Neural cell (in vitro differentiated cells): Measurements from ENCODE around the gene PPP2R5A. TPM values are rescaled to one million over a fixed set of nuclear protein-coding genes. Genes with fewer than 3 reads are reported as not detected.

Source experiments
- H2AFZ ChIP-seq: fragments of 200-600, 300-800 bp; sonication (generic), shearing (Covaris generic); 2 replicates; pipeline ENCODE4 v1.6.0; 2014; ENCODE audit warnings: low read depth, mild to moderate bottlenecking, antibody characterized with exemption, low read length, moderate library complexity
- H3F3A ChIP-seq: fragments of 200-600 bp; shearing (Covaris generic); 2 replicates; pipeline ENCODE4 v1.6.1; 2016; ENCODE audit warnings: mild to moderate bottlenecking, moderate library complexity, mixed read lengths, antibody characterized with exemption, low read length; ENCODE audit not compliant: insufficient read depth, poor library complexity, severe bottlenecking
- H3K27ac ChIP-seq: fragments of 200-600, 300-800 bp; sonication (generic), shearing (Covaris generic); 2 replicates; pipeline ENCODE4 v1.5.1; 2014; ENCODE audit warnings: mild to moderate bottlenecking, low read length, moderate library complexity
- H3K27me3 ChIP-seq: fragments of 300-800, 200-600 bp; sonication (generic), shearing (Covaris generic); 2 replicates; pipeline ENCODE4 v1.6.0; 2014; ENCODE audit warnings: mild to moderate bottlenecking, low read depth, low read length, moderate library complexity; ENCODE audit not compliant: insufficient read depth
- H3K36me3 ChIP-seq: fragments of 300-800, 200-600 bp; sonication (generic), shearing (Covaris generic); 2 replicates; pipeline ENCODE4 v1.5.1; 2014; ENCODE audit warnings: mild to moderate bottlenecking, antibody characterized with exemption, low read length, moderate library complexity; ENCODE audit not compliant: insufficient read depth
- H3K4me2 ChIP-seq: fragments of 300-800, 200-600 bp; sonication (generic), shearing (Covaris generic); 2 replicates; pipeline ENCODE4 v1.6.0; 2014; ENCODE audit warnings: mild to moderate bottlenecking, low read length
- H3K4me3 ChIP-seq: fragments of 300-800, 200-600 bp; sonication (generic), shearing (Covaris generic); 2 replicates; pipeline ENCODE4 v1.5.1; 2014; ENCODE audit warnings: mild to moderate bottlenecking, low read length, moderate library complexity
- H3K79me2 ChIP-seq: fragments of 200-600 bp; shearing (Covaris generic); replicated peaks from 2 replicates; pipeline ENCODE4 v1.6.0; 2014; ENCODE audit warnings: mild to moderate bottlenecking, low read length, moderate library complexity; ENCODE audit not compliant: insufficient read depth
- H3K9ac ChIP-seq: fragments of 300-800, 200-600 bp; sonication (generic), shearing (Covaris generic); 2 replicates; pipeline ENCODE4 v1.6.1; 2016; ENCODE audit warnings: mild to moderate bottlenecking, low read length, mixed read lengths
- H3K9me2 ChIP-seq: fragments of 200-600 bp; shearing (Covaris generic); 2 replicates; pipeline ENCODE4 v1.6.1; 2016; ENCODE audit warnings: mild to moderate bottlenecking, low read length, mixed read lengths; ENCODE audit not compliant: insufficient read depth
- H3K9me3 ChIP-seq: fragments of 200-600, 300-800 bp; sonication (generic), shearing (Covaris generic); 2 replicates; pipeline ENCODE4 v1.6.1; 2016; ENCODE audit warnings: mild to moderate bottlenecking, mixed run types, low read length, moderate library complexity, mixed read lengths
- H4K20me1 ChIP-seq: fragments of 200-600 bp; shearing (Covaris generic); 2 replicates; pipeline ENCODE4 v1.6.1; 2016; ENCODE audit warnings: mild to moderate bottlenecking, mixed run types; ENCODE audit not compliant: insufficient read depth
- CTCF ChIP-seq: fragments of 450-650 bp; IDR thresholded peaks from 2 replicates; pipeline ENCODE4 v1.5.1; 2014; ENCODE audit warnings: antibody characterized with exemption, mild to moderate bottlenecking, moderate library complexity; ENCODE audit not compliant: poor library complexity, severe bottlenecking
- EP300 ChIP-seq: fragments of 450-650 bp; conservative IDR thresholded peaks from 2 replicates; pipeline ENCODE4 v1.6.1; 2014; ENCODE audit warnings: antibody characterized with exemption, mild to moderate bottlenecking, moderate library complexity; ENCODE audit not compliant: poor library complexity, severe bottlenecking
- EZH2 ChIP-seq: fragments of 200-600, 300-800 bp; shearing (Covaris generic), sonication (generic); IDR thresholded peaks from 2 replicates; pipeline ENCODE4 v1.6.1; 2014; ENCODE audit warnings: antibody characterized with exemption, low read length, borderline replicate concordance, mild to moderate bottlenecking; ENCODE audit not compliant: insufficient read depth, poor library complexity, severe bottlenecking
- MXI1 ChIP-seq: fragments of 450-650 bp; conservative IDR thresholded peaks from 2 replicates; pipeline ENCODE4 v1.6.1; 2014; ENCODE audit warnings: antibody characterized with exemption, mild to moderate bottlenecking; ENCODE audit not compliant: poor library complexity, severe bottlenecking
- POLR2AphosphoS5 ChIP-seq: IDR thresholded peaks from 2 replicates; pipeline ENCODE4 v1.6.1; 2012
- RAD21 ChIP-seq: fragments of 450-650 bp; conservative IDR thresholded peaks from 2 replicates; pipeline ENCODE4 v1.6.1; 2014; ENCODE audit warnings: antibody characterized with exemption, mild to moderate bottlenecking, moderate library complexity
- REST ChIP-seq: IDR thresholded peaks from 2 replicates; pipeline ENCODE4 v1.6.1; 2012; ENCODE audit warnings: borderline replicate concordance
- SMC3 ChIP-seq: fragments of 450-650 bp; conservative IDR thresholded peaks from 2 replicates; pipeline ENCODE4 v1.6.1; 2014; ENCODE audit warnings: antibody characterized with exemption, mild to moderate bottlenecking, moderate library complexity; ENCODE audit not compliant: poor library complexity
- TAF1 ChIP-seq: IDR thresholded peaks from 2 replicates; pipeline ENCODE4 v1.6.1; 2012; ENCODE audit warnings: low read depth
- polyA plus RNA-seq: library from polyadenylated mRNA; depleted of rRNA; stranded (reverse); fragments of >200 nt; gene quantifications from 2 replicates; pipeline ENCODE4 v1.2.3, GENCODE V29; 2014

PPP2R5A gene
- polyA plus RNA-seq, 1 donor from 2014 or later, result 5.9 TPM

GRCh38 chr1:212247988-212248387, 37.2 kb upstream of the PPP2R5A start:
- H3K4me3 ChIP-seq, result no peak overlapping the region
- H3K4me2 ChIP-seq, result no peak overlapping the region
- no peaks in the 10 kb centered on the region for H3K9me3 ChIP-seq
- no peaks in the 10 kb centered on the region for H3K36me3 ChIP-seq
- H3K27me3 ChIP-seq, result no peaks in the 10 kb centered on the region
- no peaks in the 10 kb centered on the region for H3F3A ChIP-seq
- H4K20me1 ChIP-seq, result no peaks in the 10 kb centered on the region
- no peaks in the 10 kb centered on the region for H3K79me2 ChIP-seq
- H3K27ac ChIP-seq, result no peak overlapping the region
- H2AFZ ChIP-seq, result no peak overlapping the region
- no peaks in the 10 kb centered on the region for H3K9me2 ChIP-seq
- H3K9ac ChIP-seq, result no peak overlapping the region
- TF ChIP-seq MXI1 (no peak), SMC3 (no peak), REST (no peak), EZH2 (no peak), RAD21 (no peak), EP300 (no peak), CTCF (no peak), POLR2AphosphoS5 (no peak), TAF1 (no peak)

- Histone ChIP-seq H3K9me3 (no peaks in the 10 kb centered on the region), H3K9ac (no peak overlapping the region), H3K4me3 (no peak overlapping the region), H3K27ac (no peak overlapping the region), H3K79me2 (no peaks in the 10 kb centered on the region), H3K27me3 (no peaks in the 10 kb centered on the region), H3K36me3 (no peaks in the 10 kb centered on the region), H3K9me2 (no peaks in the 10 kb centered on the region), H2AFZ (no peak overlapping the region), H4K20me1 (no peaks in the 10 kb centered on the region), H3K4me2 (no peak overlapping the region), H3F3A (no peaks in the 10 kb centered on the region)
- TF ChIP-seq EP300, result no peak
- TF ChIP-seq REST, result no peak
- no peak for TF ChIP-seq EZH2
- no peak for TF ChIP-seq RAD21
- TF ChIP-seq SMC3, result no peak
- TF ChIP-seq CTCF, result no peak
- no peak for TF ChIP-seq MXI1
- TF ChIP-seq POLR2AphosphoS5, result no peak
- TF ChIP-seq TAF1, result no peak
These were observed 30.3 kb upstream of the PPP2R5A start for GRCh38 chr1:212254853-212255363.
